Liver (tissue), 9 donors: ENCODE data around the gene FAM20C. TPM values are rescaled to one million over a fixed set of nuclear protein-coding genes. Genes with fewer than 3 reads are reported as not detected.

Experiments
- DNase-seq: peaks from one replicate; pipeline ENCODE4 v3.0.0-alpha.2; 2017; ENCODE audit warnings: low spot score
- H3K27ac ChIP-seq, 2 donors: one replicate each; pipeline ENCODE4 v1.7.0; 2013; ENCODE audit warnings: inconsistent platforms in 2 of 2, low read length in 2 of 2, control low read depth in 1 of 2, low read depth in 1 of 2, mild to moderate bottlenecking in 1 of 2
- H3K27me3 ChIP-seq, 4 donors: one replicate each; pipeline versions ENCODE4 v1.6.1 to v1.7.0; 2013; ENCODE audit warnings: low read length in 3 of 4, inconsistent platforms in 1 of 4, mild to moderate bottlenecking in 1 of 4, moderate library complexity in 1 of 4; ENCODE audit not compliant: control insufficient read depth in 4 of 4, insufficient read depth in 4 of 4
- H3K36me3 ChIP-seq, 4 donors: one replicate each; pipeline versions ENCODE4 v1.6.1 to v1.7.0; 2013; ENCODE audit warnings: low read length in 3 of 4, mild to moderate bottlenecking in 3 of 4, low read depth in 1 of 4, moderate library complexity in 1 of 4; ENCODE audit not compliant: control insufficient read depth in 4 of 4, insufficient read depth in 3 of 4
- H3K4me1 ChIP-seq, 4 donors: one replicate each; pipeline versions ENCODE4 v1.6.1 to v1.7.0; 2013; ENCODE audit warnings: low read length in 3 of 4, mild to moderate bottlenecking in 3 of 4, moderate library complexity in 1 of 4; ENCODE audit not compliant: control insufficient read depth in 4 of 4, insufficient read depth in 4 of 4
- H3K4me3 ChIP-seq, 3 donors: one replicate each; pipeline versions ENCODE4 v1.6.1 to v1.7.0; 2013; ENCODE audit warnings: low read length in 3 of 3, control low read depth in 1 of 3, low read depth in 1 of 3, mild to moderate bottlenecking in 1 of 3
- H3K9ac ChIP-seq, 2 donors: one replicate each; pipeline ENCODE4 v1.7.0; 2013; ENCODE audit warnings: low read length in 2 of 2, mild to moderate bottlenecking in 2 of 2, moderate library complexity in 2 of 2, control low read depth in 1 of 2, low read depth in 1 of 2
- H3K9me3 ChIP-seq, 4 donors: one replicate each; pipeline versions ENCODE4 v1.6.1 to v1.7.0; 2013; ENCODE audit warnings: low read length in 3 of 4; ENCODE audit not compliant: control insufficient read depth in 4 of 4
- FOXA1 ChIP-seq: IDR thresholded peaks from 2 replicates; pipeline ENCODE4 v1.6.1; 2016; ENCODE audit warnings: antibody characterized with exemption
- FOXA2 ChIP-seq: IDR thresholded peaks from 2 replicates; pipeline ENCODE4 v1.6.1; 2016; ENCODE audit warnings: antibody characterized with exemption
- GABPA ChIP-seq, 2 donors: IDR thresholded peaks in 1 of 2; conservative IDR thresholded peaks in 1 of 2; 2 replicates each; pipeline ENCODE4 v1.6.1; 2016; ENCODE audit warnings: antibody characterized with exemption in 2 of 2, mild to moderate bottlenecking in 1 of 2, moderate library complexity in 1 of 2
- HNF4A ChIP-seq, 2 donors: conservative IDR thresholded peaks; 2 replicates each; pipeline ENCODE4 v1.6.1; 2016; ENCODE audit warnings: antibody characterized with exemption in 2 of 2, mild to moderate bottlenecking in 2 of 2
- HNF4G ChIP-seq: IDR thresholded peaks from 2 replicates; pipeline ENCODE4 v1.6.1; 2016; ENCODE audit warnings: antibody characterized with exemption
- JUND ChIP-seq, 2 donors: IDR thresholded peaks; 2 replicates each; pipeline ENCODE4 v1.6.1; 2016; ENCODE audit warnings: antibody characterized with exemption in 2 of 2
- NR2F2 ChIP-seq: IDR thresholded peaks from 2 replicates; pipeline ENCODE4 v1.6.1; 2016; ENCODE audit warnings: antibody characterized with exemption
- RAD21 ChIP-seq, 2 donors: IDR thresholded peaks; 2 replicates each; pipeline ENCODE4 v1.6.1; 2016; ENCODE audit warnings: antibody characterized with exemption in 2 of 2, mild to moderate bottlenecking in 2 of 2
- REST ChIP-seq: IDR thresholded peaks from 2 replicates; pipeline ENCODE4 v1.6.1; 2016; ENCODE audit warnings: antibody characterized with exemption, mild to moderate bottlenecking
- RXRA ChIP-seq, 2 donors: IDR thresholded peaks; 2 replicates each; pipeline ENCODE4 v1.6.1; 2017 to 2018; ENCODE audit warnings: antibody characterized with exemption in 2 of 2, mild to moderate bottlenecking in 1 of 2
- SP1 ChIP-seq: IDR thresholded peaks from 2 replicates; pipeline ENCODE4 v1.6.1; 2018; ENCODE audit warnings: antibody characterized with exemption, mild to moderate bottlenecking
- TAF1 ChIP-seq: conservative IDR thresholded peaks from 2 replicates; pipeline ENCODE4 v1.6.1; 2016; ENCODE audit warnings: antibody characterized with exemption, mild to moderate bottlenecking
- YY1 ChIP-seq: IDR thresholded peaks from 2 replicates; pipeline ENCODE4 v1.6.1; 2016; ENCODE audit warnings: antibody characterized with exemption, mild to moderate bottlenecking
- WGBS: extraction: QIAGEN DNeasy Blood & Tissue Kit; methylation state at CpG from one replicate; pipeline ENCODE4 v1.1.7; 2013; 5-methylcytosine and 5-hydroxymethylcytosine counted together
- polyA plus RNA-seq, 2 donors: library from polyadenylated mRNA; stranded (reverse) in 1 of 2; unstranded in 1 of 2; fragments of 200-250 nt in 1 of 2; fragments of >200 nt in 1 of 2; fragmentation: Nextera tagmentation in 1 of 2; extraction: Ambion mirVana in 1 of 2; gene quantifications; one replicate each; pipeline versions ENCODE4 v1.2.1 to v1.2.3, GENCODE V29; 2013 to 2015
- total RNA-seq, 2 donors: library from RNA; depleted of rRNA; stranded (reverse); fragments of >200 nt; gene quantifications; one replicate each; pipeline ENCODE4 v1.2.3, GENCODE V29; 2014
- TF ChIP-seq, protein P1 (sequence below): fragments of 150-350 bp; IDR thresholded peaks from 2 replicates; pipeline ENCODE4 v1.5.1; 2017; ENCODE audit warnings: improper control_type of control experiment, low read depth, low read length; ENCODE audit not compliant: missing input control
- TF ChIP-seq, protein P2 (sequence below): IDR thresholded peaks from 2 replicates; pipeline ENCODE4 v1.6.1; 2016; ENCODE audit warnings: antibody characterized with exemption
- TF ChIP-seq, protein P3 (sequence below): IDR thresholded peaks from 2 replicates; pipeline ENCODE4 v1.6.1; 2016; ENCODE audit warnings: antibody characterized with exemption
- donor health status: healthy.
- donor health status: healthy.
- donor health status: healthy.
- donor health status: healthy.
- donor health status: healthy.

Gene FAM20C
- total and polyA plus RNA-seq, 4 donors, result 13.4 to 40.4 (median 31.5) TPM

GRCh38 chr7:261341-262250, 69.2 kb downstream of the FAM20C start:
- TF ChIP-seq, protein P1, sequence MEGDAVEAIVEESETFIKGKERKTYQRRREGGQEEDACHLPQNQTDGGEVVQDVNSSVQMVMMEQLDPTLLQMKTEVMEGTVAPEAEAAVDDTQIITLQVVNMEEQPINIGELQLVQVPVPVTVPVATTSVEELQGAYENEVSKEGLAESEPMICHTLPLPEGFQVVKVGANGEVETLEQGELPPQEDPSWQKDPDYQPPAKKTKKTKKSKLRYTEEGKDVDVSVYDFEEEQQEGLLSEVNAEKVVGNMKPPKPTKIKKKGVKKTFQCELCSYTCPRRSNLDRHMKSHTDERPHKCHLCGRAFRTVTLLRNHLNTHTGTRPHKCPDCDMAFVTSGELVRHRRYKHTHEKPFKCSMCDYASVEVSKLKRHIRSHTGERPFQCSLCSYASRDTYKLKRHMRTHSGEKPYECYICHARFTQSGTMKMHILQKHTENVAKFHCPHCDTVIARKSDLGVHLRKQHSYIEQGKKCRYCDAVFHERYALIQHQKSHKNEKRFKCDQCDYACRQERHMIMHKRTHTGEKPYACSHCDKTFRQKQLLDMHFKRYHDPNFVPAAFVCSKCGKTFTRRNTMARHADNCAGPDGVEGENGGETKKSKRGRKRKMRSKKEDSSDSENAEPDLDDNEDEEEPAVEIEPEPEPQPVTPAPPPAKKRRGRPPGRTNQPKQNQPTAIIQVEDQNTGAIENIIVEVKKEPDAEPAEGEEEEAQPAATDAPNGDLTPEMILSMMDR, result no peak
- TF ChIP-seq TAF1, result no peak
- no peak for TF ChIP-seq HNF4A (conservative IDR thresholded peaks at IDR 0.05)
- TF ChIP-seq YY1, result no peak
- no peak for TF ChIP-seq NR2F2
- TF ChIP-seq RXRA (IDR thresholded peaks at IDR 0.05), result no peak
- no peak for TF ChIP-seq HNF4G
- TF ChIP-seq RAD21 (IDR thresholded peaks at IDR 0.05), result no peak
- no peak for TF ChIP-seq JUND (IDR thresholded peaks at IDR 0.05)
- TF ChIP-seq REST, result no peak
- TF ChIP-seq, protein P2, sequence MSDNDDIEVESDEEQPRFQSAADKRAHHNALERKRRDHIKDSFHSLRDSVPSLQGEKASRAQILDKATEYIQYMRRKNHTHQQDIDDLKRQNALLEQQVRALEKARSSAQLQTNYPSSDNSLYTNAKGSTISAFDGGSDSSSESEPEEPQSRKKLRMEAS, result no peak
- Histone ChIP-seq H3K27ac (no peak overlapping the region), H3K9ac (no peak overlapping the region), H3K9me3 (peaks cover 0 to 6% (median 4%) of the 10 kb centered on the region in 4 donors), H3K27me3 (no peaks in the 10 kb centered on the region), H3K4me3 (no peak overlapping the region), H3K36me3 (peaks cover 10 to 35% (median 22%) of the 10 kb centered on the region in 4 donors), H3K4me1 (peaks cover 0 to 4% (median 0%) of the 10 kb centered on the region in 4 donors)
- WGBS, result 97% methylated on average over 32 of the region's 32 CpGs
- DNase-seq, result no peak

DNA sequence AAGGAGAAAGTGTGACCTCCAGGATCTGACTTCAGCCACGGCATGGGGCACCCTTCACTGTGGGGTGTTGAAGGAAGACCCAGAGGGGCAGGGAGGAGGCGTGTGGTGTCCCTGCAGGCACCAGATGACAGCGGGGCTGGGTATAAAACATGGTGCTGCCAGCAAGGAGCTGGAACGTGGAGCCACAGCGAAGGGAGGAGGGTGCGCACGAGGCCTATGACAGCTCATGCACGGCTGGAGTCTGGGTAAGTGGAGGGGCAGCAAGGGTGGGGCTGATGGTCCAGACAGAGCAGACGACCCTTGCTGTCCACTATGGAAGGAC, 69.8 kb downstream of the FAM20C start:
- H3K9me3 ChIP-seq, result peaks cover 0 to 6% (median 4%) of the 10 kb centered on the region in 4 donors
- H3K36me3 ChIP-seq, result peaks cover 6 to 29% (median 18%) of the 10 kb centered on the region in 4 donors
- H3K27ac ChIP-seq, result no peak overlapping the region
- no peak for DNase-seq
- peaks cover 0 to 4% (median 0%) of the 10 kb centered on the region in 4 donors for H3K4me1 ChIP-seq
- 95% methylated on average over 9 of the region's 9 CpGs for WGBS
- no peak overlapping the region for H3K4me3 ChIP-seq
- no peak overlapping the region for H3K9ac ChIP-seq
- H3K27me3 ChIP-seq, result no peaks in the 10 kb centered on the region
- TF ChIP-seq SP1, result no peak
- no peak for TF ChIP-seq GABPA (IDR thresholded peaks at IDR 0.05 in 1 of 2, conservative IDR thresholded peaks at IDR 0.05 in 1 of 2)
- no peak for TF ChIP-seq TAF1
- no peak for TF ChIP-seq RAD21 (IDR thresholded peaks at IDR 0.05)
- no peak for TF ChIP-seq FOXA2
- no peak for TF ChIP-seq FOXA1
- TF ChIP-seq, protein P1, result no peak
- no peak for TF ChIP-seq YY1
- TF ChIP-seq HNF4A (conservative IDR thresholded peaks at IDR 0.05), result no peak
- TF ChIP-seq RXRA (IDR thresholded peaks at IDR 0.05), result no peak
- TF ChIP-seq, protein P2, result no peak
- TF ChIP-seq NR2F2, result no peak
- no peak for TF ChIP-seq JUND (IDR thresholded peaks at IDR 0.05)
- TF ChIP-seq, protein P3, sequence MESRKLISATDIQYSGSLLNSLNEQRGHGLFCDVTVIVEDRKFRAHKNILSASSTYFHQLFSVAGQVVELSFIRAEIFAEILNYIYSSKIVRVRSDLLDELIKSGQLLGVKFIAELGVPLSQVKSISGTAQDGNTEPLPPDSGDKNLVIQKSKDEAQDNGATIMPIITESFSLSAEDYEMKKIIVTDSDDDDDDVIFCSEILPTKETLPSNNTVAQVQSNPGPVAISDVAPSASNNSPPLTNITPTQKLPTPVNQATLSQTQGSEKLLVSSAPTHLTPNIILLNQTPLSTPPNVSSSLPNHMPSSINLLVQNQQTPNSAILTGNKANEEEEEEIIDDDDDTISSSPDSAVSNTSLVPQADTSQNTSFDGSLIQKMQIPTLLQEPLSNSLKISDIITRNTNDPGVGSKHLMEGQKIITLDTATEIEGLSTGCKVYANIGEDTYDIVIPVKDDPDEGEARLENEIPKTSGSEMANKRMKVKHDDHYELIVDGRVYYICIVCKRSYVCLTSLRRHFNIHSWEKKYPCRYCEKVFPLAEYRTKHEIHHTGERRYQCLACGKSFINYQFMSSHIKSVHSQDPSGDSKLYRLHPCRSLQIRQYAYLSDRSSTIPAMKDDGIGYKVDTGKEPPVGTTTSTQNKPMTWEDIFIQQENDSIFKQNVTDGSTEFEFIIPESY, result no peak
